Lower leg skin (tissue), 3 donors: ENCODE results near the gene FAF2.

Experiments used
- CTCF ChIP-seq, 3 donors: fragments of 450-650 bp; IDR thresholded peaks; one replicate each; pipeline ENCODE4 v1.5.1; 2016; ENCODE audit warnings: antibody characterized with exemption in 3 of 3, mild to moderate bottlenecking in 3 of 3, moderate library complexity in 2 of 3
- POLR2A ChIP-seq, 2 donors: fragments of 450-650 bp; IDR thresholded peaks; one replicate each; pipeline ENCODE4 v1.6.1; 2016 to 2017; ENCODE audit warnings: antibody characterized with exemption in 2 of 2, mild to moderate bottlenecking in 1 of 2, moderate library complexity in 1 of 2

GRCh38 chr5:176418251-176418650 is 29.9 kb upstream of the FAF2 start:
- peak in 1 of 3 donors; percentile 47 for TF ChIP-seq CTCF (IDR thresholded peaks at IDR 0.05)
- TF ChIP-seq POLR2A (IDR thresholded peaks at IDR 0.05): no peak
